WTC11 (cell line): ENCODE data around the gene COL27A1. TPM values are rescaled to one million over a fixed set of nuclear protein-coding genes. Genes with fewer than 3 reads are reported as not detected.

Source experiments
- ATAC-seq: fragments of 200-7000 bp; cut with Tn5 transposase; 2 replicates; pipeline ENCODE4 v1.10.0; 2021; ENCODE audit warnings: mild to moderate bottlenecking, moderate library complexity
- CTCF ChIA-PET: fragments of 300-600 bp; sonication (Branson Sonifier 250); formaldehyde crosslinking; loops from one replicate; lab custom pipeline; 2021; ENCODE audit warnings: antibody characterized with exemption; lab: Charles Lee
- POLR2A ChIA-PET: fragments of 350-600 bp; sonication (Branson Sonifier 250); formaldehyde crosslinking; loops from one replicate; lab custom pipeline; 2021; ENCODE audit warnings: antibody characterized with exemption; lab: Charles Lee
- DNase-seq: peaks from one replicate; pipeline ENCODE4 v3.0.0; 2021; ENCODE audit warnings: low spot score
- H3K27ac Mint-ChIP-seq: 2 replicates; pipeline ENCODE4 v1.8.0; 2021; ENCODE audit warnings: mixed read lengths
- H3K27me3 Mint-ChIP-seq: 2 replicates; pipeline ENCODE4 v1.8.0; 2021; ENCODE audit warnings: low read depth, mild to moderate bottlenecking, moderate library complexity, mixed read lengths
- H3K36me3 Mint-ChIP-seq: 2 replicates; pipeline ENCODE4 v1.8.0; 2021; ENCODE audit warnings: mixed read lengths
- H3K4me1 Mint-ChIP-seq: 2 replicates; pipeline ENCODE4 v1.8.0; 2022; ENCODE audit warnings: mixed read lengths
- H3K4me3 Mint-ChIP-seq: 2 replicates; pipeline ENCODE4 v1.8.0; 2021; ENCODE audit warnings: mild to moderate bottlenecking, moderate library complexity, mixed read lengths
- H3K9me3 Mint-ChIP-seq: 2 replicates; pipeline ENCODE4 v1.8.0; 2021; ENCODE audit warnings: mixed read lengths
- CBFB ChIP-seq: sonication (generic); formaldehyde crosslinking; IDR thresholded peaks from 2 replicates; pipeline ENCODE4 v1.8.1; 2022; ENCODE audit warnings: mild to moderate bottlenecking, low read depth, missing genetic modification reagents
- CREB1 ChIP-seq: sonication (generic); formaldehyde crosslinking; IDR thresholded peaks from 2 replicates; pipeline ENCODE4 v1.8.0; 2023; ENCODE audit warnings: mild to moderate bottlenecking, missing genetic modification reagents
- FOXP1 ChIP-seq: sonication (generic); formaldehyde crosslinking; IDR thresholded peaks from 2 replicates; pipeline ENCODE4 v1.8.0; 2022; ENCODE audit warnings: missing genetic modification reagents, mild to moderate bottlenecking, moderate library complexity, borderline replicate concordance
- IRF2 ChIP-seq: sonication (generic); formaldehyde crosslinking; IDR thresholded peaks from 2 replicates; pipeline ENCODE4 v1.8.0; 2022; ENCODE audit warnings: low read depth, missing genetic modification reagents, borderline replicate concordance
- MYBL2 ChIP-seq: sonication (generic); formaldehyde crosslinking; IDR thresholded peaks from 2 replicates; pipeline ENCODE4 v1.8.1; 2023; ENCODE audit warnings: mild to moderate bottlenecking, moderate library complexity, missing genetic modification reagents
- NFATC4 ChIP-seq: fragments of 250-450 bp; sonication (Bioruptor Pico); IDR thresholded peaks from 2 replicates; pipeline ENCODE4 v1.9.0; 2021; ENCODE audit warnings: mild to moderate bottlenecking
- NFE2L1 ChIP-seq: sonication (generic); formaldehyde crosslinking; IDR thresholded peaks from 2 replicates; pipeline ENCODE4 v1.8.1; 2023; ENCODE audit warnings: missing genetic modification reagents
- SMAD4 ChIP-seq: sonication (generic); formaldehyde crosslinking; IDR thresholded peaks from 2 replicates; pipeline ENCODE4 v1.8.0; 2022; ENCODE audit warnings: mild to moderate bottlenecking, missing genetic modification reagents
- SP1 ChIP-seq: sonication (generic); formaldehyde crosslinking; conservative IDR thresholded peaks from 2 replicates; pipeline ENCODE4 v1.8.1; 2022; ENCODE audit warnings: missing genetic modification reagents
- USF1 ChIP-seq: sonication (generic); formaldehyde crosslinking; IDR thresholded peaks from 2 replicates; pipeline ENCODE4 v1.8.0; 2022; ENCODE audit warnings: mild to moderate bottlenecking, missing genetic modification reagents
- ZBTB43 ChIP-seq: sonication (generic); formaldehyde crosslinking; IDR thresholded peaks from 2 replicates; pipeline ENCODE4 v1.8.1; 2023; ENCODE audit warnings: mild to moderate bottlenecking, missing genetic modification reagents
- ZNF121 ChIP-seq: sonication (generic); formaldehyde crosslinking; IDR thresholded peaks from 2 replicates; pipeline ENCODE4 v1.8.0; 2023; ENCODE audit warnings: missing genetic modification reagents
- ZNF416 ChIP-seq: fragments of 250-450 bp; sonication (Bioruptor Pico); IDR thresholded peaks from 2 replicates; pipeline ENCODE4 v1.9.0; 2021; ENCODE audit warnings: mild to moderate bottlenecking, inconsistent platforms
- total RNA-seq: library from RNA; stranded (reverse); gene quantifications from 3 replicates; pipeline ENCODE4 v1.2.3, GENCODE V29; 2021
- TF ChIP-seq, protein P1 (sequence below): sonication (generic); formaldehyde crosslinking; IDR thresholded peaks from 2 replicates; pipeline ENCODE4 v1.8.1; 2022; ENCODE audit warnings: missing genetic modification reagents, borderline replicate concordance
- TF ChIP-seq, protein P2 (sequence below): fragments of 250-450 bp; sonication (Bioruptor Pico); IDR thresholded peaks from 2 replicates; pipeline ENCODE4 v1.9.0; 2021; ENCODE audit warnings: mild to moderate bottlenecking, borderline replicate concordance
- TF ChIP-seq, protein P3 (sequence below): sonication (generic); formaldehyde crosslinking; IDR thresholded peaks from 2 replicates; pipeline ENCODE4 v1.8.1; 2023; ENCODE audit warnings: mild to moderate bottlenecking, missing genetic modification reagents, moderate library complexity
- TF ChIP-seq, protein P4 (sequence below): fragments of 250-450 bp; sonication (Bioruptor Pico); IDR thresholded peaks from 2 replicates; pipeline ENCODE4 v1.9.0; 2021; ENCODE audit warnings: mild to moderate bottlenecking

The COL27A1 gene
- total RNA-seq, 1 experiment from 2014 or later = 47.5 TPM

GRCh38 chr9:114339130-114339908 lies 184.0 kb downstream of the COL27A1 start (continued):
- no peak for TF ChIP-seq FOXP1 (CRISPR knock-in tag)
- TF ChIP-seq CREB1 (CRISPR knock-in tag) = no peak
- no peak for TF ChIP-seq USF1 (CRISPR knock-in tag)
- peak; percentile 89 for TF ChIP-seq ZNF121 (CRISPR knock-in tag)
- no peak for TF ChIP-seq IRF2
- TF ChIP-seq, all 79 proteins: peak for 2

GRCh38 chr9:114341152-114341830 lies 186.0 kb downstream of the COL27A1 start:
- Mint-ChIP-seq H3K4me1 (no peaks in the 10 kb centered on the region), H3K9me3 (no peaks in the 10 kb centered on the region), H3K4me3 (no peak overlapping the region), H3K27me3 (no peaks in the 10 kb centered on the region), H3K27ac (no peak overlapping the region), H3K36me3 (peaks cover 41% of the 10 kb centered on the region)
- ChIA-PET CTCF (interaction anchor here (2.1 kb wide), 1 partner anchor 54 kb away, joined by 9 read pairs; no protein-coding TSS in a partner anchor), POLR2A (no interaction called here)
- TF ChIP-seq, protein P1, sequence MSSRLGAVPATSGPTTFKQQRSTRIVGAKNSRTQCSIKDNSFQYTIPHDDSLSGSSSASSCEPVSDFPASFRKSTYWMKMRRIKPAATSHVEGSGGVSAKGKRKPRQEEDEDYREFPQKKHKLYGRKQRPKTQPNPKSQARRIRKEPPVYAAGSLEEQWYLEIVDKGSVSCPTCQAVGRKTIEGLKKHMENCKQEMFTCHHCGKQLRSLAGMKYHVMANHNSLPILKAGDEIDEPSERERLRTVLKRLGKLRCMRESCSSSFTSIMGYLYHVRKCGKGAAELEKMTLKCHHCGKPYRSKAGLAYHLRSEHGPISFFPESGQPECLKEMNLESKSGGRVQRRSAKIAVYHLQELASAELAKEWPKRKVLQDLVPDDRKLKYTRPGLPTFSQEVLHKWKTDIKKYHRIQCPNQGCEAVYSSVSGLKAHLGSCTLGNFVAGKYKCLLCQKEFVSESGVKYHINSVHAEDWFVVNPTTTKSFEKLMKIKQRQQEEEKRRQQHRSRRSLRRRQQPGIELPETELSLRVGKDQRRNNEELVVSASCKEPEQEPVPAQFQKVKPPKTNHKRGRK (CRISPR knock-in tag) = no peak
- TF ChIP-seq NFATC4 (CRISPR knock-in tag) (no peak), ZBTB43 (CRISPR knock-in tag) (no peak), MYBL2 (no peak), ZNF416 (CRISPR knock-in tag) (no peak), SP1 (CRISPR knock-in tag) (no peak), CBFB (no peak), CREB1 (CRISPR knock-in tag) (no peak), USF1 (CRISPR knock-in tag) (no peak)
- ATAC-seq (no peak), DNase-seq (no peak)

DNA sequence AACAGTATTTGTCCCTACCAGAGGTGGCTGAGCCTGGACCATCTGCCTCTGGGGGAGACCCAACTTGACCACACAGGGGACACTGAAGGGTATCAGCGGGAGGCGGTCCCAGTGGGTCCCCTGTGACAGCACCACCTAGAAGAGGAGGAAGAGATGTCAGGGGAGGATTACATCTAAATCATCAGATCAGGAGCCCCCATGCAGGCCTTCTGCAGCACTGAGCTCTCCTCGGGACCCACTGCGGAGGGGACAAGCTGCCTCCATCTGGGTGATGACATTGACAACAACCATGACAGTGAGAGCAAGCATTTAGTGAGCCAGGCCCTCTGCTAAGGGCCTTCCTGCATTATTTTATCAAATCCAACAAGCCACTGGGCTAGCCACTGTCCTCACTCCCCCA lies 186.7 kb downstream of the COL27A1 start:
- no peaks in the 10 kb centered on the region for H3K4me1 Mint-ChIP-seq
- POLR2A ChIA-PET = no interaction called here
- CTCF ChIA-PET = no interaction called here
- TF ChIP-seq, protein P2, sequence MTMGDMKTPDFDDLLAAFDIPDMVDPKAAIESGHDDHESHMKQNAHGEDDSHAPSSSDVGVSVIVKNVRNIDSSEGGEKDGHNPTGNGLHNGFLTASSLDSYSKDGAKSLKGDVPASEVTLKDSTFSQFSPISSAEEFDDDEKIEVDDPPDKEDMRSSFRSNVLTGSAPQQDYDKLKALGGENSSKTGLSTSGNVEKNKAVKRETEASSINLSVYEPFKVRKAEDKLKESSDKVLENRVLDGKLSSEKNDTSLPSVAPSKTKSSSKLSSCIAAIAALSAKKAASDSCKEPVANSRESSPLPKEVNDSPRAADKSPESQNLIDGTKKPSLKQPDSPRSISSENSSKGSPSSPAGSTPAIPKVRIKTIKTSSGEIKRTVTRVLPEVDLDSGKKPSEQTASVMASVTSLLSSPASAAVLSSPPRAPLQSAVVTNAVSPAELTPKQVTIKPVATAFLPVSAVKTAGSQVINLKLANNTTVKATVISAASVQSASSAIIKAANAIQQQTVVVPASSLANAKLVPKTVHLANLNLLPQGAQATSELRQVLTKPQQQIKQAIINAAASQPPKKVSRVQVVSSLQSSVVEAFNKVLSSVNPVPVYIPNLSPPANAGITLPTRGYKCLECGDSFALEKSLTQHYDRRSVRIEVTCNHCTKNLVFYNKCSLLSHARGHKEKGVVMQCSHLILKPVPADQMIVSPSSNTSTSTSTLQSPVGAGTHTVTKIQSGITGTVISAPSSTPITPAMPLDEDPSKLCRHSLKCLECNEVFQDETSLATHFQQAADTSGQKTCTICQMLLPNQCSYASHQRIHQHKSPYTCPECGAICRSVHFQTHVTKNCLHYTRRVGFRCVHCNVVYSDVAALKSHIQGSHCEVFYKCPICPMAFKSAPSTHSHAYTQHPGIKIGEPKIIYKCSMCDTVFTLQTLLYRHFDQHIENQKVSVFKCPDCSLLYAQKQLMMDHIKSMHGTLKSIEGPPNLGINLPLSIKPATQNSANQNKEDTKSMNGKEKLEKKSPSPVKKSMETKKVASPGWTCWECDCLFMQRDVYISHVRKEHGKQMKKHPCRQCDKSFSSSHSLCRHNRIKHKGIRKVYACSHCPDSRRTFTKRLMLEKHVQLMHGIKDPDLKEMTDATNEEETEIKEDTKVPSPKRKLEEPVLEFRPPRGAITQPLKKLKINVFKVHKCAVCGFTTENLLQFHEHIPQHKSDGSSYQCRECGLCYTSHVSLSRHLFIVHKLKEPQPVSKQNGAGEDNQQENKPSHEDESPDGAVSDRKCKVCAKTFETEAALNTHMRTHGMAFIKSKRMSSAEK = no peak
- TF ChIP-seq, protein P3, sequence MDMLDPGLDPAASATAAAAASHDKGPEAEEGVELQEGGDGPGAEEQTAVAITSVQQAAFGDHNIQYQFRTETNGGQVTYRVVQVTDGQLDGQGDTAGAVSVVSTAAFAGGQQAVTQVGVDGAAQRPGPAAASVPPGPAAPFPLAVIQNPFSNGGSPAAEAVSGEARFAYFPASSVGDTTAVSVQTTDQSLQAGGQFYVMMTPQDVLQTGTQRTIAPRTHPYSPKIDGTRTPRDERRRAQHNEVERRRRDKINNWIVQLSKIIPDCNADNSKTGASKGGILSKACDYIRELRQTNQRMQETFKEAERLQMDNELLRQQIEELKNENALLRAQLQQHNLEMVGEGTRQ = no peak
- TF ChIP-seq NFE2L1 (CRISPR knock-in tag) = no peak
- TF ChIP-seq, protein P4, sequence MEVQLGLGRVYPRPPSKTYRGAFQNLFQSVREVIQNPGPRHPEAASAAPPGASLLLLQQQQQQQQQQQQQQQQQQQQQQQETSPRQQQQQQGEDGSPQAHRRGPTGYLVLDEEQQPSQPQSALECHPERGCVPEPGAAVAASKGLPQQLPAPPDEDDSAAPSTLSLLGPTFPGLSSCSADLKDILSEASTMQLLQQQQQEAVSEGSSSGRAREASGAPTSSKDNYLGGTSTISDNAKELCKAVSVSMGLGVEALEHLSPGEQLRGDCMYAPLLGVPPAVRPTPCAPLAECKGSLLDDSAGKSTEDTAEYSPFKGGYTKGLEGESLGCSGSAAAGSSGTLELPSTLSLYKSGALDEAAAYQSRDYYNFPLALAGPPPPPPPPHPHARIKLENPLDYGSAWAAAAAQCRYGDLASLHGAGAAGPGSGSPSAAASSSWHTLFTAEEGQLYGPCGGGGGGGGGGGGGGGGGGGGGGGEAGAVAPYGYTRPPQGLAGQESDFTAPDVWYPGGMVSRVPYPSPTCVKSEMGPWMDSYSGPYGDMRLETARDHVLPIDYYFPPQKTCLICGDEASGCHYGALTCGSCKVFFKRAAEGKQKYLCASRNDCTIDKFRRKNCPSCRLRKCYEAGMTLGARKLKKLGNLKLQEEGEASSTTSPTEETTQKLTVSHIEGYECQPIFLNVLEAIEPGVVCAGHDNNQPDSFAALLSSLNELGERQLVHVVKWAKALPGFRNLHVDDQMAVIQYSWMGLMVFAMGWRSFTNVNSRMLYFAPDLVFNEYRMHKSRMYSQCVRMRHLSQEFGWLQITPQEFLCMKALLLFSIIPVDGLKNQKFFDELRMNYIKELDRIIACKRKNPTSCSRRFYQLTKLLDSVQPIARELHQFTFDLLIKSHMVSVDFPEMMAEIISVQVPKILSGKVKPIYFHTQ = no peak
- TF ChIP-seq SMAD4 (CRISPR knock-in tag) = no peak
- TF ChIP-seq, all 79 proteins: peak for 0
- Mint-ChIP-seq H3K36me3 (peaks cover 47% of the 10 kb centered on the region), H3K4me3 (no peak overlapping the region), H3K27me3 (no peaks in the 10 kb centered on the region), H3K9me3 (no peaks in the 10 kb centered on the region), H3K27ac (no peak overlapping the region; the same call in 1 of the 2 replicates)
- ATAC-seq (no peak), DNase-seq (no peak)
